GM18526 (cell line): Measurements from ENCODE around the gene DGKH.
A peak's percentile ranks its signal among the peaks of the same experiment; 100 is the strongest.

Experiments used
- POLR2A ChIP-seq: IDR thresholded peaks from 3 replicates; pipeline ENCODE4 v1.6.1; 2011; ENCODE audit not compliant: insufficient read length; ENCODE audit errors: extremely low read depth

DGKH gene

DNA sequence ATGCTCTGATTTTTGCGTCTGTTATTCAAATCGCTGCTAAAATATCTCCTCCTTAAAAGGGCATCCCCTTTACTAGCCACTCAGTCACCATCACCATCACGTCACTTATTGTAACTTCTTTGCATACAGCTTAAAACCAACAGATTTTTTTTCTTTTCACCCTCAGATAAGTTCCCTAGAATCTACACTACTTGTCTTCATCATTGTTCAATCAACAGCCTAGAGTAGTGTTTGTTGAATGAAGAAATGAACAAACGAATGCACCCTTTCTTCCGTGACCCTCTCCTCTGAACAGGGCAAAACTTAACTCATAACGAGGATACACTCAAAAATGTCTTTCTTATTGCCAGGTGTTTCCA is 222.4 kb downstream of the DGKH start:
- TF ChIP-seq POLR2A: no peak

DNA sequence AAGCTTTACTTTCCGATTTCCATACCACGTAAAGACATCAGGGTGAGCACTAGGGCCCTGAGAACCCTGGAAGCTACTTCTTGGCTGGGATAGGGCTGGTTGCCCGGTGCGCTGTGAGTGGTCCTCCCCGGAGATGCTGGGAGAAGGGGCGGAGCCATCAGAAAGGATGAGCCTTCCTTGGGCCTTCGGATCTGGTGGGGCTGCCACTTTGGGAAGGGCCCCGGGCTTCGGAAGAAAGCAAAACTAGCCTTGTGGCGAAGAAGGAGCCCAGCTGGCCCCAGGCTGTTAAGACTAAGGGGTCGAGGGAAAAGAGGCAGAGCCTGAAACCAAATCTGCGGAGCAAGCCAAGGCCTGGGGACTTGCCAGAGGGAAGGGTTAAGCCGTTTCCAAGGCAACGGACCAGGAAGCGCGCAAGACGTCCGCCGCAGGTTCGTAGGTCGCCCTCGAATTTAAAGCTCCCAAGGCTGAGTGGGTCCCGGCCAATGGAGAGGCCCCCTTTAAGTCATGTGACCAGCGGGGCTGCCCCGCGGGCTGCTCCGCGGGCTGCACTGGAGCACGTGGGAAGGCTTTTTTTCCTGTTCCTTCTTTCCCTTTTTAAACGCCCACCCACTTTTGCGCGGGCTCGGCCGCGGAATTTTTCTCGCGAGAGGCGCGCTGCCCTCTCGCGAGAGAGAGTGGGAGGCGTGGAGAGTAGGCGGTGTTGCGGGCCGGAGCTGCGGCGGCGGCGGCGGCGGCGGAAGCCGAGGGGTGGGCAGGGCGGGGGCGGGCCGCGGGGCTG is 223.1 kb downstream of the DGKH start:
- TF ChIP-seq POLR2A: peak; percentile 37

DNA sequence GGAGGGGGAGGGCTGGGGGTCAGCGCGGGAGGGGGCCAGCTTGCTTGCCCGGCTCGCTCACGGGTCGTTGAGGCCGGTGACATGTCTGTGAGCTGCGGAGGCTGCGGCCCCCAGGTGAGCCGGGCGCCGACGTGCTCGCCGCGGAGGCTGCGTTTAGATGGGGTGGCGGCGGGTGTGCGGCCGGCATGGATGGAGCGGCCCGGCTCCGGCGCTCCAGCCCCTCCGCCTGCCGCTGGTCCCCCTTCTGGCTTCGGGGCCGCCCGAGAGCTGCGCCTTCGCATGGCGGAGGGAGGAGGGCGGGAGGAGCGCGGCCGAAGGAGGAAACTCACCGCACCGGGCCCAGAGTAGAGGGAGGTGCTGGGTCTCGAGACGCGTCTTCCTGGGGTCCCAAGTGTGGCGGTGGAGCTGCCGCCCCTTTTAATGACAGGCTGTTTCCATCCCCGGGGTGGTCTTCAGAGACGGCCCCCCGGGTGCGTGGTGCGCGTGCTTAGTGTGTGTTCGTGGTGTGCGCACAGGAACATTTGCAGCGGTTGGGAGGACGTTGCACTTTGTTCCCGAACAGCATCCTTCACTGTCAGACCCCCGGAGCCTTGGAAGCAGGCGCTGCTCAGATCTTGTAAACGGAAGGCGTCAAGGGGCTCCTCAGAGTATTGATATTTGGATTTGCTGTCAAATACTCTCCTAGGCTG is 223.8 kb downstream of the DGKH start, which contains the start of gene AKAP11:
TSS of gene AKAP11 (plus strand) at position 38 of the 689 bp plus-strand sequence. CDS start 14,197 bp downstream, outside the sequence.
- TF ChIP-seq POLR2A: peak; percentile 47

DNA sequence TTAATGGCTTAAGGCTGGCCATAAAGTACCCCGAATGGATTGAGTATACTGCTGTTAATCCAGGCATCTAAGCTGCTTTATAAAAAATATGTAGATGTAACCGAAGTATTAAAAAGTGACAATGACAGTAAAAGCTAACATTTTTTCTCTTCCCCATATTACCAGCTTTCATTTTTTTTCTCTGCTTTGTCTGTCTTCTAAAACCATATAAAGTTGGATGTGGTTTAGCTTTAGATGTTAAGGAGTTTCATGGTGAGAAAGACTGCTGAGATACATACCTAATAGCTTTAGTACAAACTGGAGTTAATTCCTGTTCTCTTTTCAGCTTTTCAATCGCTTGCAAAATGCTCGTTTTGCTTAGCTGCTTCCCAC is 224.3 kb downstream of the DGKH start:
- TF ChIP-seq POLR2A: no peak

DNA sequence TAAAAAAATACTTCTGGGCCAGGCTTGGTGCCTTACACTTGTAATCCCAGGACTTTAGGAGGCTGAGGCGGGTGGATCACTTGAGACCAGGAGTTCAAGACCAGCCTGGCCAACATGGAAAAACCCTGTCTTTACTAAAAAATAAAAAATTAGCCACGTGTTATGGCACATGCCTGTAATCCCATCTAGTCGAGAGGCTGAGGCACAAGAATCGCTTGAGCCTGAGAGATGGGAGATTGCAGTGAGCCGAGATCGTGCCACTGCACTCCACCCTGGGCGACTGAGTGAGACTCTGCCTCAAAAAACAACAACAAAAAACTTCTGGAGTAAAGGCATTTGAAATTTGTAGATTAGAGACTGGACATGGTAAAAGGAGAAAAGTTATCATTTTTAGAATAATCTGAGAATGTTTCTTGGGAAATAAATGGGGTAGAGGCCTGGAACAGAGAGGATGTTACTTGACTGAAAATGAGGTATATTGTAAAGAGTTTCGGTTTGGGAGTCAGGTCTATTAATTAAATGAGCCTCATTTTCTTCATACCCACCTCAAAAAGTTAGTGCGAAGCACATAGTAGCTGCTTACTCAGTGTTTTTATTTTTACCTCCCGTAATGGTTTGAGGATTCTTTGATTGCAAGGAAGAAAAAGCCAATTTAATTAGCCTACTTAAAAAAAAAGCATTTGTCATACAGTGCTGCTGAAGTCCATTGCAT is 226.1 kb downstream of the DGKH start:
- no peak for TF ChIP-seq POLR2A

DNA sequence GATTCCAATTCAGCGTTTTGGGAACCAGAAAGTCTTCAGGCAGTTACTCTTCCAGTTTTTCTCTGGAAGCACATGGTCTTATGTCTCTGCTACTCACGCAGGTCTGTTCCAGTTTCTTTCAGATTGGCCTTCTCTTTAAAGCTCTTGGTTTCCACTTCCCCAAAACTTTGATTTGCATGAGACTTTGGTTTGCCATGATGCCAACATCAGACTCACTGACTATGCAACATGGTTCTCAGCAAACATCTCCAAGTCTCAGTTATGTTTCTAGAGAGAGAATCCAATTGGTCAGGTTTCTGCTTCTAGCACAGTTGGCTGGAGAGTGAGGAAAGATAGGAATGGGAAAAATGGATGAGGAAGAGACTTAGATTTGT is 226.6 kb downstream of the DGKH start:
- TF ChIP-seq POLR2A: peak; percentile 38

DNA sequence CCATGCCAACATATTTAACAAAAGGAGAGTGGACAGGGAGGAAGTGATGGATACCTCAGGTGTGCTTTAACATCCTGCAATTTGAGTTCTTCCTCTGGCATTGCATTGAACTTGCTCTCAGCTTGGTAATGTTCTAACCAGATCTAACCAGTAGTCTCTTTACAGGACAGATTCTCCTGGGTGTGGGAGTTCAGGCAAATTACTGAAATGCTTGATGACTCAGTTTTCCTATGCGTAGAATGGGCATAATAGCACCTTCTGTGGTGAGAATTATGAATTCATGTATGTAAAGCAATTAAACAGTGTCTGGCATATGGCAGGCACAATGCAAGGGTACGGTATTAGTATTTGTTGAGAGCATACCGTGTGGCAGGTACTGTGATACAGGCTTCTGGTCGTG is 227.1 kb downstream of the DGKH start:
- no peak for TF ChIP-seq POLR2A

DNA sequence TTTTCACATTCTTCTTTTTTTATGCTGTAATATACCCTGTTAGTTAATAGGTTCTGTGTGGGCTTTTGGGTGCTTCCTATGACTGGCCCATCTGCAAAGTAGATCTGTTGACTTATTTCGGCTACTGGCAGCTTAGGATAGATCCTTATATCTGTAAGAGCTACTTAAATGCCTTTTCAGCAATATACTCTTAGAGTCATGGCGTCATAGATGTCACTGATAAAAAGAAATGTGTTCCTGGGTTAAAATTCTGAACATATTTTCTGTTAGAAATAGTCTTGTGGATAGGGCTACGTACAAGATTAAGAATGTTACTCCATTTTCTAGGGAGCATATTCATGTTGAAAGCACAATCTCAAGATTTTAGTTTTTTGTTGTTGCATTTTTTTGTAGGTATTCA is 228.2 kb downstream of the DGKH start:
- no peak for TF ChIP-seq POLR2A

DNA sequence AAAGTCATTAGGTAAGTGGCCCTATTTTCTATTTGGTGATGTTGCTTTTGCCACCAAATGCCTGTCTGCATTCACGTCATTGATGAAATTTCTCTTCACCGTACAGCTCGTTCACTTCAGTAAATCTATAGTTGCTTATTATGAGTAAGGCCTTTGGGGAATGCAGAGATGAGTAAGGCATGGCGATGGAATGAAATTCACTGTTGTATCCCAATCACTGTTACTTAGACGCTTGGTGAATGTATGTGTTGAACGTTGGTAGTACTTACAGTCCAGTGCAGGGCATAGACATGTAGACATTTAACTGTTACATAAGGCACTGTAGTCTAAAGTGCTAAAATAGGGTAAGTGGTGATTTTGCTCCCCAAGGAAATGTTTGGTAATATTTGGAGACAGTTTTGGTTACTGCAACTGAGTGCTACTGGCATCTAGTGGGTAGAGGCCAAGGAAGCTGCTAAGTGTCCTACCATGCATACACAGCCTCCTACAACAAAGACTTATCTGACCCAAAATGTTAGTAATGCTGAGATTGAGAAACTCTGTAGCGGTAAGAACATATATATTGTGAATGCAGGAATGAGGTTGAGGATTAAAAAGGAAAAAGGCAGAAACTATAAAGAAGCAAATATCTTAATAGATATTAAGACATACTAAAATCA is 229.3 kb downstream of the DGKH start:
- TF ChIP-seq POLR2A: no peak

DNA sequence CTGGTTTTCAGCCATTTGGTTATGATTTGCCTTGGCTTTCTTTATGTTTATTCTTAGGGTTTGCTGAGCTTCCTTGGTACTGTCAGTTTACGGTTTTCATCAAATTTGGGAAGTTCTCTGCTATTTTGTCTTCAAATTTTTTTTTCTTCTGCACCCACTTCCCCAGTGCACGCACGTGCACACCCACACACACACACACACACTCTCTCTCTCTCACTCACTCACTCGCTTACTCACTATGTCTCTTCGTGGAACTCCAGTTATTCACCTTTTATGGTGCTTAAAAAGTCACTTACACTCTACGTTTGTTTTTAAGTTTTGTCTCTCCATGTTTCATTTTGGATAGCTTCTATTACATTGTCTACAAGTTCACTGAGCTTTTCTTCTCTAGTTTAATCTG is 230.6 kb downstream of the DGKH start:
- TF ChIP-seq POLR2A: no peak

DNA sequence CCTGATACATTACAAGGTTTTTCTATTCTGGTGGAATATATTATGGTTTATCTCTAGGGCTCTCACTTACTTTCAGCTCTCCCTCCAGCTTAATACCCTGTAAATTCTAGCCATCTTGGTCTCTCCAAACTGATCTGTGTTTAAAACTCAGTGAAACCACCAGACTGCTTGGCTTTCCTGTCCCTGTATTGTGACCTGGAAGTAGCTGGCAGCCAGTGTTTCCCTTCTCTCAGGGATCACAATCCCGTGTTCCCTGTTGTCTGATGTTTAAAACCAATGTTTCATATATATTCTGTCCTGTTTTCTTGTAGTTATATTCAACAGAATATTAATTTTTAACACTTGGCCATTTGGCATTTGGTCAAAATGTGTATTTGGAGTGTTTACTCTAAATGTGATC is 231.5 kb downstream of the DGKH start:
- no peak for TF ChIP-seq POLR2A

DNA sequence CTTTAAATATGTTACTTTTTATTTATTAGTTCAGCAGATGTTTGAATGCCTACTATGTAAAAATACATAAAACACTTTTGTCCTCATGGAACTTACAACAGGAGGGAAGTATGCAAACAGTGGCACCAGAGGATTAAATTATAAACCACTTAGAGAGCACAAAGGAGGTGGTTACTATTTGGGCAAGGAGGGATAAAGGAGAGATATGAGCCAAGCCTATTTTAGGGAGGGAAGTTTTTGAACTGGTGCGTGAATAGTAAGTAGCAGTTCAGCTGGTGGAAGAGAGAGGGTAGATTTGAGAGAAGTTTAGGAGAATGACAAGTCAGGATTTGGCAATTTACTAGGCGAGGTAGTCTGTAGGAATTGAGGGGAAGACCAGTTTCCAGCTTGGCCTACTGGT is 232.1 kb downstream of the DGKH start:
- TF ChIP-seq POLR2A: no peak

DNA sequence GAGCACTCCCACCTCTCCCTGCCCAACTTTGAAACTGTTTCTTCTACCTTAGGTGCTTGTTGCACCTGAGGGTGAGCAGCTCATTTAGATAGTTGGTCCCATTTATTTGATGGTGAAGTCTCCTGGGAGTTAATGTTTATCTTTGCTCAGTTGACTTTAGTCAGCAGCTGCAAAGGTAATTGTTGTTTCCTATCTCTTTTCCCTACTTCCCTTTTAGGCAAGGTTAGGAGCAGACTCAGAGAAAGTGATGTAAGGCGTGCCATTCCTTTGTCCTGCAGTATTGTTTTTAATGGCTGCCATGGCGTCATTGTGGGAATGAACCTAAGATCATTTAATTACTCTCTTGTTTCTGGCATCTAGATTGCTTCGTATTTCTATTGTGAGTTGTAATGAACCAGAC is 235.1 kb downstream of the DGKH start:
- TF ChIP-seq POLR2A: no peak

DNA sequence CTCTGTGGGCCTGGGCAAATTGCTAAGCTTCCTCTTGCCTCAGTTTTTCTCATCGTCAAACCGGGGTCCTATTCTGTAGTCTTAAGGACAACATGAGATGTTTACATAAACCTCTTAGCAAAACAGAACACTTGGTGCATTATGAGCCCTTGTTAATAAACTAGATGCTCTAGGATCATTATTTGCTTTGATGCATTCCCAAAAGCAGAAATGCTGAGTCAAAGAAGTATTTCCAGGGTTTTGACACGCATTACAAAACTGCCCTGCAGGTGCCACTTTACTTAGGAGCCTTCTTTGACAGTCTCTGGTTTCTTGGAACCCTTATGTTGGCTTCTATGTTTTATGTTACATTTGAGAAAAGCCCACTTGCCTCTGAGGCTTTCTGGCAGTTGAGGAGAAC is 235.6 kb downstream of the DGKH start:
- no peak for TF ChIP-seq POLR2A
